HG02623 (cell line): ENCODE measurements around the gene HTT-AS.

Experiments used
- ATAC-seq: cut with Tn5 transposase; IDR thresholded peaks from one replicate; pipeline ENCODE4 v1.9.1; 2021; ENCODE audit warnings: moderate library complexity; ENCODE audit not compliant: unreplicated experiment

The HTT-AS gene

DNA sequence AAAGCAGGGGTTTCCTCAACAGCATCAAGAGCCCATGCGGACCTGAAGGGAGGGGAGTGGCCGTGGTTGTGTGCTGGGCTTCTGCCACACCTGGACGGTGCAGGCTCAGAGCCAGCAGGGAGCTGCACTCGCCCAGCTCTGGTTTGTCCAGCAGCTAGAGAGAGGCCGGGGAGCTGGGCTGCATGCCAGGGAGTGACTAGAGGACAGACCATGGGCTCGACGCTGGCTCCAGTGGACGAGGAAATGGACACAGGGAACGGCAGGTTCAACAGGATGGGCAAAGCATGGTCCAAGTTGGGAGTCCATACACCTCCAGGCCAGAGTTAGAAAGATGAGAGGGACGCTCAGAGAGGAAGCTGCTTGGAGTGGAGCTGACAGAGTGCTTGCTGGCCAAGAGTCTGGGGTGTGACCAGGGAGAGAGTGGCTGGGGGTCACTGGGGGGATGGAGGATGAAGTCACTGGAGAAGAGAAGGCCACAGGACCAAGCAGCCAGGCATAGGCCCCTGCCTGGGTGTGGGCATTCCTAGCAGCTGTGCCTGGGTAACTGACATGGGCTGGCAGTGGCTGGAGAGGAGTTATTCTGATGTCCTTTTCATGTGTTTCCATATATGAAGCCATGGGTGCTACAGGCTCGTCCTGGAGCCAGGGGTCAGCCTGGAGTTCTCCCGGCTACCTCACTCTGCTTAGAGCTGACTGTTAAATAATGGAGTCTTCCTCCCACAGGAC lies 42.8 kb downstream of the HTT-AS start:
- no peak for ATAC-seq

DNA sequence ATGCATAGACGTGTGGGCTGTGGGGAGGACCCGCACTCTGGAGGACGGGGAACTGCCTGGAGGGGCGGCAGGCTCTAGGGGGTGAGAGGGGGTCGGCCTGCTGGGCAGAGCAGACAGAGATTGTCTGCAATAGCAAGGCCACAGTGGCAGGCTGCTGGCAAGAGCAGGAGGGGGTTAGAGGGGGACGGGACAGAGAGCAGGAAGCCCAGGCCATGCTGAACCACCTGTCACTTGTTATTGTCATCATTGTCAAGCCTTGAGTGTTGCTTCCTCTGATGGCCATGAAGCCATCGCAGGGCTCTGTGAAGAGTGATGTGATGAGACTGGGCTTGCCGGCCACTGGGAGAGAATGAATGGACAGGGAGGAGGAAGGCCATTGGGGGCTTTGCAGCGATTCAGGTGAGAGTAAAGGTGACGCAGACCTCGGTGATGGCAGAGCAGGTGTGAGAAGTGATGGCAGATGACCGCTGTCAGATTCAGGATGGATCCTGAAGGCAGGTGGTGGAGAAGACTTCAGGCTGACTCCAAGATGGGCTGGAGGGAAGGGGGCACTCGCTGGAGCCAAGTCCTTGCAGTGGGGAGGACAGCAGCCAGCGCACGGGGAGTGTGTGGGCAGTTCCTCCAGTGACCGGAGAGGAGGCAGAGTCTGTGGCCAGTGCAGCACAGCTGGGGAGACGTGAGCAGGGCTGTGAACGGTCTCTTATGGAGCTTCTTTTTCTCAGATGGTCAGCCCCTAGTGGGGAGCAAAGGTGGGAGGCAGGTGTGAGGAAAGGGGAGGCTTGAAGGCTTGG lies 43.6 kb downstream of the HTT-AS start:
- ATAC-seq = no peak

DNA sequence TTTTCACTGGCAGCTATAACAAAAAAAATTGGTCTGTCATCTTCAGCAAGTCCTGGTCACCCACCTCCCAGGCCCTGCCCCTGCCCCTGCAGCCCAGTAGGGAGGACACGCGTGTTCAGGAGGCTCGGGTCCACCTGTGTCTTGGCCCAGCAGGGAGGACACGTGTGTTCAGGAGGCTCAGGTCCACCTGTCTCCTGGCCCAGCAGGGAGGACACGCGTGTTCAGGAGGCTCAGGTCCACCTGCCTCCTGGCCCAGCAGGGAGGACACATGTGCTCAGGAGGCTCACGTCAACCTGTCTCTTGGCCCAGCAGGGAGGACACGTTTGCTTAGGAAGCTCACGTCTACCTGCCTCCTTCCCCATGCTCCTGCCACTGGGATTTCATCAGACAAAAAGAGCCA lies 44.9 kb downstream of the HTT-AS start:
- ATAC-seq = no peak

DNA sequence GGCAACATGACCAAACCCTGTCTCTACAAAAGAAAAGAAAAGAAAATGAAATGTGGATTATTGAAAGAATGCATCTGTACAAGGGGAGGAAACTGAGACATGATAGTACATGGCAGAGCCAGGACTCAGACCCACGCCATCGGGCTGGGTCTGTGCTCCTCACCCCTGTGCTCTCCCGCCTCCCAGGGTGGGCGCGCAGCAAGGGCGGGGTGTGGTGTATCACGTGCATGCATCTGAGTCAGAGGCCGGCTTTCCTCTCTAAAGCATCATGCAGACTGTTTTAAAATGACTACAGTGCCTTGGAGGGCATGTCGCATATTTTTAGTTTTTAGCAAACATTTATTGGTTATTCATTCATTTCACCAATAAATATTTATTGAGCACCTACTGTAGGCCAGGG lies 47.8 kb downstream of the HTT-AS start:
- ATAC-seq = no peak

DNA sequence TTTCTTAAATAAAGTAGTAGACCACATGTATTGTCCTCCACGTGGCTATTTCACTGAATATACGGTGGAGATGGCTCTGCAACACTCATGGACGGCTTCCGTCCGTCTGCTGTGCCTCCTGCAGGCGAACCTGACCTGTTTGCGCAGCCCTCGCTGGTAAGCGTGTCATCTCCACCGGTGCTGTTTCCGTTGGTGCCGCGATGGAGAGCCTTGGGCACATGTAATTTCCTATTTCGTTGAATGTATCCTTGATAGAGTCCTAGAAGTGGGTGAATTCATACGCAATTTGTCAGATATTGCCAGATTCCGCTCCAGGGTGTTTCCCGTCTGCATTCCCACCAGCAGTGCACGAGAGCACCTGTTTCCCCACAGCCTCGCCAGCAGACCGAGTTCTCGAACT lies 48.5 kb downstream of the HTT-AS start:
- ATAC-seq = no peak

DNA sequence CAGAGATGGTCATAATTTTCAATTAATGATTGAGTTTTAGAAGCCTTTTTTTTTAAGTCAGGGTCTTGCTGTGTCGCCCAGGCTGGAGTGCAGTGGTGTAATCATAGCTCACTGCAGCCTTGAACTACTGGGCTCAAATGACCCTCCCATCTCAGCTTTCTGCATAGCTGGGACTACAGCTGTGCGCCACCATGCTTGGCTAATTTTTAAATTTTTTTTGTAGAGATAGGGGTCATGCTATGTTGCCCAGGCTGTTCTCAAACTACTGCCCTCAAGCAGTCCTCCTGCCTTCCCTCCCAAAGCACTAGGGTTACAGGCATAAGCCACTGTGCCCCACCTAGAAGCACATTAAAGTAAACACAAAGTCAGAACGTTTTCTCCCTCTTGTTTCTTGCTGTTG lies 51.7 kb downstream of the HTT-AS start:
- no peak for ATAC-seq

DNA sequence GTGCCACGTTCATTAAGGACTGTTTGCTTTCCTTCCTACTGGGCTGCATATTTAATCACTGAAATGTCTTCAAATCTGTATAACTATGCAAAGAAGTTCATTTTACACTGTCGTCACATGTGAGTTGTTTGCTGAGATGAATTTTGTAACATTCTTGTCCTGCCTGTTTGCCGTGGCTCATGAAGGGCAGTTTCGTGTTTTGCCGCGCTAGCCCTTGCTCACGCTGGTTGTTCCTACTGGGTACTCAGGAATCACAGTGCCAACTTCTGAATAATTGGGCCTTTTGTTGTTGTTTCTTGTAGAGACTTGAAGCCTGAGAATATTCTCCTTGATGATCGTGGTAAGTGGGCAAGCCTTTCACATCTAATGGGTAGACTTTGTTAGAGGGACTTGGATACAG lies 52.2 kb downstream of the HTT-AS start:
- no peak for ATAC-seq

DNA sequence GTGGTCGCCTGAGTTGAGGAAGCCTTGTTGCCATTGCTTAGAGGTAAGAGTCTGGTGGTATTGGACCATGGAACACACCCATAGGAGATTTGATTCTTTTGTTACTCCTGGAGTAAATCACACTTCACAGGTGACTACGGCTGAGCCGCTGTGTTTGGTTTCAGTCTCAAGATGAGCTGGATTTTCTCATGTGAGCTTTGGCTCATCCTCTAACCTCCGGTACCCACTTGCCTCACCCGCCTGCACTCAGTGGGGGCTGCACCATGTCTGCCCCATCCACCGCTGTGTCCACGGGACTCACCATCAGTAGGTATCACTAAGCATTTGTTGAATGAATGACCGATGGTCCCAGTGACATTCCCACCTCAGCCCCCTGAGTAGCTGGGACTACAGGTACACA lies 52.7 kb downstream of the HTT-AS start:
- no peak for ATAC-seq

DNA sequence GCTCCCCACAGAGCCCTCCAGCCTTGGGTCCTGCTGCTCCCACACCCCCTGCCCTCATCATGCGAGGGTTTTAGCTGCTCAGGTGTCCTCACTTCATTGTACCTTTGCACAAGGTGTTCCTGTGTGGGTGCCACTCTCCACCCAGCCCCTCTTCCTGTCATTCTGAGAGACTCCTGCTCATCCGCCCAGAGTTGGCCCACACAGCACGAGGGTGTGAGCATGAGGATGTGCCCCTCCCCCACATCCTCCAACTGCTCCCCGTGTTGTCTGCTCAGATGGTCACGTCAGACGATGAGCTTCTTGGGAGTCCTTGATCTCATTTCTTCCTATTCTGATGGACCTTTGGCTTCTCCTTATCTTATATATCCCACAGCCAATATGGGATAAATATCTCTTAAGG lies 53.2 kb downstream of the HTT-AS start:
- ATAC-seq = no peak

DNA sequence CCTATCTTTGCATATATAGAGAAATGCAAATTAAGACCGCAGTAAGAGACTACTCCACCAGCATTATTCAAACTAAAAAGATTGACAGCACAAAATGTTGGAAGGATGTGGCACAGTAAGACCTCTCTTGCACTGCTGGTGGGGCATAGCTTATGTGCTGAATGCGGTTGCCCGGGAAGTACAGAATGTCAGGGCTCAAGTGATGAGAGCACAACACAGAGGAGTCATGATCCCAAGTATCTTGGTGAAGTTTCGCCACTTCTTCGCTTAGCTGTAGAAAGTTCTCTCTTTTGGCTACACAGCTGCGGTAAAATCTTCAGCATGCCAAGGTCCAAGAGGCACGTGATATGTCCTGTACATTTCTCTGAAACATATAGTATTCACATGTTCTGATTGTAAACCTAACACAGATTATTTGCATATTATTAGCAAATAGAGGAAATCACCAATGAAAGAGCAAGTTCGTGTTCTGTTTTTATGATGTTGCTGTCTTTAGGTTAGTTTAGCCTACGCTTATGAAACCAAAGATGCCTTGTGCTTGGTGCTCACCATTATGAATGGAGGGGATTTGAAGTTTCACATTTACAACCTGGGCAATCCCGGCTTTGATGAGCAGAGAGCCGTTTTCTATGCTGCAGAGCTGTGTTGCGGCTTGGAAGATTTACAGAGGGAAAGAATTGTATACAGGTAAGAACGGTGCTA lies 55.0 kb downstream of the HTT-AS start:
- ATAC-seq = no peak

DNA sequence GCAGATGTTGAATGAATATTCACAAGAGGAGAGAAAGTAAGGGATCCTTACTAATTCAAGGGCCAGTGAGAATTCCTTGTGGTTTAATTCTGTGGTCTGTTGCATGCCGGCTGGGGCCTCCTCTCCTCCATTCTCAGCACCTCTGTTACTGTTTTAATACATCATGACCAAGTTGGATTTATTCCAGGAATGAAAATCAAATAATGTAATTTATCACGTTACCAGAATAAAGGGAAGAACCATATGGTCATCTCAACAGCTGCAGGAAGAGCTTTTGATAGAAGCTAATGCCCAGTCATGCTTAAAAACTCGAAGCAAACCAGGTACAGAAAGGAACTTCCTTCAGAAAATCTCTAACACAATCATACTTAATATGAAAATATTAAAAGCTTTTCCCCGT lies 56.8 kb downstream of the HTT-AS start:
- no peak for ATAC-seq

DNA sequence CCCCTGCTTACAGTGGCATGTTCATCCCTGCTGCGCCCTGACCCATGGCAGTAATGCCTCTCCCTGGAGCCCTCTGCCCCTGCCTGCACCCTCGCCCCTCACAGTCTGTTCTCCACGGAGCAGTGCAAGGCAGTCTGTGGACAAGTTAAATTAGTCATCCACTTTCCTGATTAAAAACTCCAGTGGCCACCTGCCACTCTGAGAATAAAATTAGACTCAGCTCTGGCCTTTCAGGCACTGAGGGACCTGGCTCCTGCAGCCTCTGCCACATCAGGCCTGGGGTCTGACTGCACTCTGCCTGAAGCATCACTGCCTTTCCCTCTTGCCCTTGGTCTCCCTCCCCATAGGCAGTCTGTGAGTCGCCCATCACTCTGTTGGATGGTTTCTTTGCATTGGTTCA lies 57.4 kb downstream of the HTT-AS start:
- no peak for ATAC-seq

DNA sequence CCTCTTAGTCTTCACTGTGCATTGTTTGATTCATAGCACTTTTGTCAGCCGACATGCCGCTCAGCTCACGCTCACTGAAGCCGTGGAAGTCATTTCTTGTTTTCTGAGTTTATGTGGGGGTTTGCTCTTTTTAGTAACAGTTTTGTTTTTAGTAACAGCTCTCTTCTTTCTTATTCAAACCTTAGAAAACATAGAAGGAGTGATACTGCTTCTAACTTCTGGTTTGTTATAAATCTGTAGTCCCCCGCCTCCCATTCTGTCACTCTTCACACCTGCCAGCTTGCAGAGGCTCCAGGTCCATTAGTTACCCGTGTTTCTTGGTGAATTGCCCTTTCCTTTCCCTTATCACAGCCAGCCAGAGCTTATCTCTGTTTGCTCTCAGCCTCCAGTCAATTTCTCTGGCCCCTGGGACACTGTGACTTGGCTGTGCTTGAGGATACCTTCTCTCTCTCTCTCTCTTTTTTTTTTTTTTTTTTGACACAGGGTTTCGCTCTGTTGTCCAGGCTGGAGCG lies 60.4 kb downstream of the HTT-AS start:
- no peak for ATAC-seq
